K562 (cell line): ENCODE results near the gene ST3GAL3. TPM values are rescaled to one million over a fixed set of nuclear protein-coding genes. Genes with fewer than 3 reads are reported as not detected.

Experiments
- ARID1B ChIP-seq: fragments of 450-650 bp; IDR thresholded peaks from 2 replicates; pipeline ENCODE4 v1.6.1; 2016; ENCODE audit warnings: antibody characterized with exemption, mild to moderate bottlenecking, inconsistent platforms
- BDP1 ChIP-seq: IDR thresholded peaks from 3 replicates; pipeline ENCODE4 v1.6.1; 2011; ENCODE audit not compliant: insufficient read length, insufficient read depth
- FOS ChIP-seq: IDR thresholded peaks from 3 replicates; pipeline ENCODE4 v1.6.1; 2011; ENCODE audit not compliant: insufficient read length; ENCODE audit errors: extremely low read depth
- FOXA1 ChIP-seq: fragments of 450-650 bp; IDR thresholded peaks from 2 replicates; pipeline ENCODE4 v1.6.1; 2016; ENCODE audit warnings: mild to moderate bottlenecking, borderline replicate concordance
- KDM2B ChIP-seq: fragments of 250-450 bp; sonication (Bioruptor Pico); IDR thresholded peaks from 2 replicates; pipeline ENCODE4 v1.8.0; 2021; ENCODE audit warnings: mild to moderate bottlenecking, moderate library complexity
- NR4A1 ChIP-seq, 2 experiments: fragments of 250-450 bp in 1 of 2; fragments of 450-650 bp in 1 of 2; sonication (Bioruptor Pico) in 1 of 2; IDR thresholded peaks; 2 replicates each; pipeline versions ENCODE4 v1.4.0 to v1.6.1; 2016 to 2020; ENCODE audit warnings: mild to moderate bottlenecking in 2 of 2, missing compliant biosample characterization in 1 of 2, missing genetic modification characterization in 1 of 2, moderate library complexity in 1 of 2
- POLR2H ChIP-seq: IDR thresholded peaks from 2 replicates; pipeline ENCODE4 v1.6.1; 2016; ENCODE audit warnings: missing genetic modification characterization, low read depth, mild to moderate bottlenecking, control low read depth, missing compliant biosample characterization, moderate library complexity
- PRPF4 ChIP-seq: fragments of 200-400 bp; formaldehyde crosslinking; IDR thresholded peaks from one replicate; pipeline ENCODE4 v1.6.1; 2017; ENCODE audit warnings: low read length, low read depth, mild to moderate bottlenecking; ENCODE audit not compliant: insufficient read depth, poor library complexity, severe bottlenecking
- RUNX1 ChIP-seq: sonication (generic); IDR thresholded peaks from 2 replicates; pipeline ENCODE4 v1.6.1; 2016; ENCODE audit warnings: antibody characterized with exemption, low read depth
- SMARCE1 ChIP-seq: fragments of 450-650 bp; IDR thresholded peaks from 2 replicates; pipeline ENCODE4 v1.7.1; 2016; ENCODE audit warnings: mild to moderate bottlenecking
- SPI1 ChIP-seq: IDR thresholded peaks from 2 replicates; pipeline ENCODE4 v1.6.1; 2011; ENCODE audit warnings: low read depth, low read length, control low read depth, borderline replicate concordance
- ZEB2 ChIP-seq: fragments of 450-650 bp; IDR thresholded peaks from 2 replicates; pipeline ENCODE4 v1.6.1; 2016
- ZNF507 ChIP-seq: conservative IDR thresholded peaks from 2 replicates; pipeline ENCODE4 v1.6.1; 2017; ENCODE audit warnings: missing genetic modification characterization, missing compliant biosample characterization
- ZNF699 ChIP-seq: fragments of 250-450 bp; sonication (Bioruptor Pico); IDR thresholded peaks from 2 replicates; pipeline ENCODE4 v1.8.0; 2021; ENCODE audit warnings: mild to moderate bottlenecking, moderate library complexity; ENCODE audit not compliant: insufficient replicate concordance
- polyA plus RNA-seq, 8 experiments: library from polyadenylated mRNA; depleted of rRNA in 4 of 8; stranded (reverse) in 5 of 8; unstranded in 3 of 8; fragments of >200 nt; fragmentation: Nextera tagmentation in 2 of 8; fragmentation: Illumina TruSeq in 1 of 8; extraction: Ambion mirVana in 2 of 8; extraction: Trizol in 1 of 8; gene quantifications; 2 replicates each; pipeline versions ENCODE4 v1.2.1 to v1.2.3, GENCODE V29; 2011 to 2014; ENCODE audit warnings: inconsistent platforms in 1 of 8, missing spikeins in 1 of 8
- total RNA-seq, 7 experiments: library from RNA; depleted of rRNA in 6 of 7; stranded (reverse); fragments of >200 nt in 6 of 7; fragmentation: Illumina TruSeq in 2 of 7; extraction: Trizol in 2 of 7; gene quantifications; 2 replicates each; pipeline versions ENCODE4 v1.2.1 to v1.2.3, GENCODE V29; 2011 to 2021; ENCODE audit warnings: low replicate concordance in 1 of 7
- TF ChIP-seq, protein P1 (sequence below): fragments of 200-800 bp; sonication (Bioruptor generic); IDR thresholded peaks from 2 replicates; pipeline ENCODE4 v1.6.1; 2017; ENCODE audit warnings: missing genetic modification characterization, missing compliant biosample characterization
- TF ChIP-seq, protein P2 (sequence below), 2 experiments: IDR thresholded peaks in 1 of 2; conservative IDR thresholded peaks in 1 of 2; 2 replicates each; pipeline ENCODE4 v1.6.1; 2016; ENCODE audit warnings: low read depth in 2 of 2, mild to moderate bottlenecking in 1 of 2, missing compliant biosample characterization in 1 of 2, missing genetic modification characterization in 1 of 2, moderate library complexity in 1 of 2
- TF ChIP-seq, protein P3 (sequence below): sonication (generic); formaldehyde crosslinking; IDR thresholded peaks from 2 replicates; pipeline ENCODE4 v1.8.0; 2022; ENCODE audit warnings: mild to moderate bottlenecking, missing genetic modification reagents, borderline replicate concordance
- TF ChIP-seq, protein P4 (sequence below): fragments of 450-650 bp; formaldehyde crosslinking; IDR thresholded peaks from 2 replicates; pipeline ENCODE4 v1.4.0; 2020; ENCODE audit warnings: mild to moderate bottlenecking, mixed read lengths

Gene ST3GAL3
- total and polyA plus RNA-seq, 9 of the 15 experiments (the other 6 are each of a cell fraction or from before 2014, with no cell fraction given): 1.2 to 18.9 (median 11.0) TPM

DNA sequence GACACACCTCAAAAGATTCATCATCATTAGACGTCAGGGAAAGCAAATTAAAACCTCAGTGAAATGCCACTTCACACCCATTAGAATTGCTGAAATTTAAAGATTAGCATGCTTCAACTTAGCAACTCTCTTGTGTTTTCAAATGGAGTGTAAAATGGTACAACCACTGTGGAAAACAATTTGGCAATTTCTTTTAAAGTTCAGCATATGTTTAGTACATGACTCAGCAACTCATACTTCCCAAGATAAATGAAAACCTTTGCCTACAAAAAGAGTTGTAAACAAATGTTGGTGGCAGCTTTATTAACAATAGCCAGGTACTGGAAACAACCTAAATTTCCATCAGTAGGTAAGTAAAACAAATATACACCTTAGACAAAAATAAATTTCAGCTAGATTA is 42.7 kb downstream of the ST3GAL3 start (continued):
- no peak for TF ChIP-seq RUNX1
- TF ChIP-seq ZNF507 (tag): no peak
- peak; percentile 52 for TF ChIP-seq ARID1B
- no peak for TF ChIP-seq KDM2B (CRISPR knock-in tag)
- no peak for TF ChIP-seq BDP1
- no peak for TF ChIP-seq FOS
- TF ChIP-seq, protein P1, sequence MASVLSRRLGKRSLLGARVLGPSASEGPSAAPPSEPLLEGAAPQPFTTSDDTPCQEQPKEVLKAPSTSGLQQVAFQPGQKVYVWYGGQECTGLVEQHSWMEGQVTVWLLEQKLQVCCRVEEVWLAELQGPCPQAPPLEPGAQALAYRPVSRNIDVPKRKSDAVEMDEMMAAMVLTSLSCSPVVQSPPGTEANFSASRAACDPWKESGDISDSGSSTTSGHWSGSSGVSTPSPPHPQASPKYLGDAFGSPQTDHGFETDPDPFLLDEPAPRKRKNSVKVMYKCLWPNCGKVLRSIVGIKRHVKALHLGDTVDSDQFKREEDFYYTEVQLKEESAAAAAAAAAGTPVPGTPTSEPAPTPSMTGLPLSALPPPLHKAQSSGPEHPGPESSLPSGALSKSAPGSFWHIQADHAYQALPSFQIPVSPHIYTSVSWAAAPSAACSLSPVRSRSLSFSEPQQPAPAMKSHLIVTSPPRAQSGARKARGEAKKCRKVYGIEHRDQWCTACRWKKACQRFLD (CRISPR knock-in tag): no peak
- no peak for TF ChIP-seq PRPF4
- TF ChIP-seq SPI1: no peak
- no peak for TF ChIP-seq NR4A1 (CRISPR knock-in tag; IDR thresholded peaks at IDR 0.05)
- TF ChIP-seq NR4A1 (tag; IDR thresholded peaks at IDR 0.05): no peak
- TF ChIP-seq SMARCE1: no peak
- TF ChIP-seq, protein P2, sequence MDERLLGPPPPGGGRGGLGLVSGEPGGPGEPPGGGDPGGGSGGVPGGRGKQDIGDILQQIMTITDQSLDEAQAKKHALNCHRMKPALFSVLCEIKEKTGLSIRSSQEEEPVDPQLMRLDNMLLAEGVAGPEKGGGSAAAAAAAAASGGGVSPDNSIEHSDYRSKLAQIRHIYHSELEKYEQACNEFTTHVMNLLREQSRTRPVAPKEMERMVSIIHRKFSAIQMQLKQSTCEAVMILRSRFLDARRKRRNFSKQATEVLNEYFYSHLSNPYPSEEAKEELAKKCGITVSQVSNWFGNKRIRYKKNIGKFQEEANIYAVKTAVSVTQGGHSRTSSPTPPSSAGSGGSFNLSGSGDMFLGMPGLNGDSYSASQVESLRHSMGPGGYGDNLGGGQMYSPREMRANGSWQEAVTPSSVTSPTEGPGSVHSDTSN (CRISPR knock-in tag; IDR thresholded peaks at IDR 0.05; ENCODE audit: low read depth): no peak
- TF ChIP-seq, protein P2 (tag; conservative IDR thresholded peaks at IDR 0.05; ENCODE audit: low read depth): no peak
- TF ChIP-seq, protein P3, sequence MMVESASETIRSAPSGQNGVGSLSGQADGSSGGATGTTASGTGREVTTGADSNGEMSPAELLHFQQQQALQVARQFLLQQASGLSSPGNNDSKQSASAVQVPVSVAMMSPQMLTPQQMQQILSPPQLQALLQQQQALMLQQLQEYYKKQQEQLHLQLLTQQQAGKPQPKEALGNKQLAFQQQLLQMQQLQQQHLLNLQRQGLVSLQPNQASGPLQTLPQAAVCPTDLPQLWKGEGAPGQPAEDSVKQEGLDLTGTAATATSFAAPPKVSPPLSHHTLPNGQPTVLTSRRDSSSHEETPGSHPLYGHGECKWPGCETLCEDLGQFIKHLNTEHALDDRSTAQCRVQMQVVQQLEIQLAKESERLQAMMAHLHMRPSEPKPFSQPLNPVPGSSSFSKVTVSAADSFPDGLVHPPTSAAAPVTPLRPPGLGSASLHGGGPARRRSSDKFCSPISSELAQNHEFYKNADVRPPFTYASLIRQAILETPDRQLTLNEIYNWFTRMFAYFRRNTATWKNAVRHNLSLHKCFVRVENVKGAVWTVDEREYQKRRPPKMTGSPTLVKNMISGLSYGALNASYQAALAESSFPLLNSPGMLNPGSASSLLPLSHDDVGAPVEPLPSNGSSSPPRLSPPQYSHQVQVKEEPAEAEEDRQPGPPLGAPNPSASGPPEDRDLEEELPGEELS (CRISPR knock-in tag): no peak
- TF ChIP-seq FOXA1: no peak
- TF ChIP-seq ZEB2: no peak
- TF ChIP-seq POLR2H (tag): no peak
- no peak for TF ChIP-seq ZNF699 (CRISPR knock-in tag)
- TF ChIP-seq, protein P4, sequence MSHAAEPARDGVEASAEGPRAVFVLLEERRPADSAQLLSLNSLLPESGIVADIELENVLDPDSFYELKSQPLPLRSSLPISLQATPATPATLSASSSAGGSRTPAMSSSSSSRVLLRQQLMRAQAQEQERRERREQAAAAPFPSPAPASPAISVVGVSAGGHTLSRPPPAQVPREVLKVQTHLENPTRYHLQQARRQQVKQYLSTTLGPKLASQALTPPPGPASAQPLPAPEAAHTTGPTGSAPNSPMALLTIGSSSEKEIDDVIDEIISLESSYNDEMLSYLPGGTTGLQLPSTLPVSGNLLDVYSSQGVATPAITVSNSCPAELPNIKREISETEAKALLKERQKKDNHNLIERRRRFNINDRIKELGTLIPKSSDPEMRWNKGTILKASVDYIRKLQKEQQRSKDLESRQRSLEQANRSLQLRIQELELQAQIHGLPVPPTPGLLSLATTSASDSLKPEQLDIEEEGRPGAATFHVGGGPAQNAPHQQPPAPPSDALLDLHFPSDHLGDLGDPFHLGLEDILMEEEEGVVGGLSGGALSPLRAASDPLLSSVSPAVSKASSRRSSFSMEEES (CRISPR knock-in tag): no peak
